HepG2 (cell line): ENCODE data around the gene SPI1. TPM values are rescaled to one million over a fixed set of nuclear protein-coding genes. Genes with fewer than 3 reads are reported as not detected.

Source experiments
- ATAC-seq: fragments of 200-7000 bp; cut with Tn5 transposase; 3 replicates; pipeline ENCODE4 v1.9.1; 2020; ENCODE audit warnings: mild to moderate bottlenecking, moderate library complexity
- BruUV-seq: library from RNA; stranded (reverse); fragments of 400-500 nt; replicated peaks from 2 replicates; lab custom pipeline; 2021; lab: Mats Ljungman, UMichigan
- CTCF ChIA-PET: fragments of 300-600 bp; formaldehyde crosslinking; extraction: SDS; loops from one replicate; lab custom pipeline; 2021; ENCODE audit warnings: low total read pairs, inconsistent platforms, low intra/inter-chr PET ratio; lab: Yijun Ruan, JAX
- POLR2A ChIA-PET: fragments of 350-600 bp; sonication (Branson Sonifier 250); formaldehyde crosslinking; loops from one replicate; lab custom pipeline; 2020; ENCODE audit warnings: antibody characterized with exemption, inconsistent platforms; lab: Yijun Ruan, JAX
- DNase-seq: peaks from one replicate; pipeline ENCODE4 v3.0.0-alpha.2; 2015; ENCODE audit warnings: low spot score
- FAIRE-seq: peaks from 3 replicates; lab custom pipeline; 2011; peaks lifted over from hg19 to GRCh38; lab: Jason Lieb, UNC
- H2AFZ ChIP-seq: one replicate; pipeline ENCODE4 v1.6.1; 2011; ENCODE audit warnings: low read length, inconsistent platforms
- H3K27ac ChIP-seq: fragments of 300-600 bp; 3 replicates; pipeline ENCODE4 v1.8.0; 2011; ENCODE audit warnings: mixed run types, mild to moderate bottlenecking, mixed read lengths, low read length, inconsistent platforms; ENCODE audit not compliant: insufficient read depth; ENCODE audit errors: extremely low read length
- H3K27me3 ChIP-seq, 2 experiments: fragments of 200-600 bp in 1 of 2; 2 replicates in 1 of 2; 3 replicates in 1 of 2; pipeline versions ENCODE4 v1.6.0 to v1.8.0; 2011; ENCODE audit warnings: low read length in 2 of 2, mild to moderate bottlenecking in 2 of 2, moderate library complexity in 2 of 2, inconsistent platforms in 1 of 2; ENCODE audit not compliant: insufficient read depth in 2 of 2, control insufficient read depth in 1 of 2
- H3K36me3 ChIP-seq, 2 experiments: fragments of 200-600 bp in 1 of 2; replicated peaks in 1 of 2; 2 replicates in 1 of 2; 3 replicates in 1 of 2; pipeline versions ENCODE4 v1.5.1 to v1.8.0; 2011; ENCODE audit warnings: low read length in 2 of 2, inconsistent platforms in 1 of 2; ENCODE audit not compliant: insufficient read depth in 2 of 2, control insufficient read depth in 1 of 2
- H3K4me1 ChIP-seq: 2 replicates; pipeline ENCODE4 v1.5.1; 2012; ENCODE audit warnings: low read length, inconsistent platforms; ENCODE audit not compliant: insufficient read depth
- H3K4me2 ChIP-seq: 2 replicates; pipeline ENCODE4 v1.6.0; 2011; ENCODE audit warnings: low read depth, low read length, inconsistent platforms
- H3K4me3 ChIP-seq, 3 experiments: fragments of 200-600 bp in 1 of 3; sonication (generic), shearing (Covaris generic) in 1 of 3; replicated peaks in 1 of 3; 2 replicates each; pipeline ENCODE4 v1.5.1; 2011 to 2016; ENCODE audit warnings: low read length in 3 of 3, inconsistent platforms in 2 of 3, low read depth in 2 of 3, mild to moderate bottlenecking in 2 of 3, control low read depth in 1 of 3, mixed read lengths in 1 of 3; ENCODE audit not compliant: insufficient read depth in 1 of 3
- H3K79me2 ChIP-seq: one replicate; pipeline ENCODE4 v1.6.1; 2011; ENCODE audit warnings: low read length, inconsistent platforms; ENCODE audit not compliant: insufficient read depth
- H3K9ac ChIP-seq: 2 replicates; pipeline ENCODE4 v1.6.0; 2011; ENCODE audit warnings: mild to moderate bottlenecking, low read depth, low read length, inconsistent platforms; ENCODE audit not compliant: insufficient read depth
- H3K9me3 ChIP-seq: 2 replicates; pipeline ENCODE4 v1.5.1; 2012; ENCODE audit warnings: mild to moderate bottlenecking, low read length
- H4K20me1 ChIP-seq: 2 replicates; pipeline ENCODE4 v1.6.0; 2011; ENCODE audit warnings: inconsistent platforms, mild to moderate bottlenecking, low read length, moderate library complexity; ENCODE audit not compliant: insufficient read depth
- ADNP ChIP-seq: sonication (generic); formaldehyde crosslinking; IDR thresholded peaks from 2 replicates; pipeline ENCODE4 v1.4.0; 2020; ENCODE audit warnings: missing genetic modification reagents
- AKAP8 ChIP-seq: sonication (generic); formaldehyde crosslinking; IDR thresholded peaks from 2 replicates; pipeline ENCODE4 v1.5.1; 2020; ENCODE audit warnings: mild to moderate bottlenecking, missing genetic modification reagents
- CCDC6 ChIP-seq: sonication (generic); formaldehyde crosslinking; IDR thresholded peaks from 2 replicates; pipeline ENCODE4 v1.8.1; 2022; ENCODE audit warnings: mild to moderate bottlenecking, missing genetic modification reagents, moderate library complexity
- DR1 ChIP-seq: sonication (generic); formaldehyde crosslinking; IDR thresholded peaks from 2 replicates; pipeline ENCODE4 v1.8.0; 2021; ENCODE audit warnings: mild to moderate bottlenecking, missing genetic modification reagents, inconsistent platforms
- FOXK1 ChIP-seq: sonication (generic); formaldehyde crosslinking; IDR thresholded peaks from 2 replicates; pipeline ENCODE4 v1.4.0; 2020; ENCODE audit warnings: low read depth, missing genetic modification reagents, borderline replicate concordance
- GATAD2A ChIP-seq: IDR thresholded peaks from 2 replicates; pipeline ENCODE4 v1.6.1; 2016
- KAT8 ChIP-seq: IDR thresholded peaks from 2 replicates; pipeline ENCODE4 v1.6.1; 2016; ENCODE audit warnings: missing genetic modification reagents, missing compliant biosample characterization
- KLF16 ChIP-seq, 2 experiments: sonication (generic) in 1 of 2; formaldehyde crosslinking in 1 of 2; IDR thresholded peaks; 2 replicates each; pipeline versions ENCODE4 v1.6.1 to v1.8.0; 2016 to 2023; ENCODE audit warnings: missing genetic modification reagents in 2 of 2, missing compliant biosample characterization in 1 of 2
- MZF1 ChIP-seq: sonication (generic); formaldehyde crosslinking; IDR thresholded peaks from 2 replicates; pipeline ENCODE4 v1.8.1; 2023; ENCODE audit warnings: mild to moderate bottlenecking, missing genetic modification reagents, borderline replicate concordance
- REXO4 ChIP-seq: sonication (generic); formaldehyde crosslinking; IDR thresholded peaks from 2 replicates; pipeline ENCODE4 v1.8.0; 2022; ENCODE audit warnings: missing genetic modification reagents, mild to moderate bottlenecking, borderline replicate concordance
- SMAD1 ChIP-seq: sonication (generic); formaldehyde crosslinking; IDR thresholded peaks from 2 replicates; pipeline ENCODE4 v1.4.0; 2020; ENCODE audit warnings: missing genetic modification reagents, low read depth, mild to moderate bottlenecking, borderline replicate concordance
- ZFX ChIP-seq: sonication (generic); formaldehyde crosslinking; IDR thresholded peaks from 2 replicates; pipeline ENCODE4 v1.4.0; 2020; ENCODE audit warnings: mild to moderate bottlenecking, low read depth, missing genetic modification reagents, moderate library complexity
- ZNF24 ChIP-seq: fragments of 450-650 bp; IDR thresholded peaks from 2 replicates; pipeline ENCODE4 v1.6.1; 2017; ENCODE audit warnings: antibody characterized with exemption, mild to moderate bottlenecking
- ZNF441 ChIP-seq: sonication (generic); formaldehyde crosslinking; IDR thresholded peaks from 2 replicates; pipeline ENCODE4 v1.7.0; 2021; ENCODE audit warnings: missing genetic modification reagents, borderline replicate concordance
- ZNF746 ChIP-seq: sonication (generic); formaldehyde crosslinking; IDR thresholded peaks from 2 replicates; pipeline ENCODE4 v1.8.0; 2022; ENCODE audit warnings: mild to moderate bottlenecking, missing genetic modification reagents
- WGBS: methylation state at CpG from one replicate; pipeline ENCODE4 v1.1.6; 2017; ENCODE audit warnings: low lambda C conversion rate; 5-methylcytosine and 5-hydroxymethylcytosine counted together
- in situ Hi-C: cut with HindIII; loops from 2 replicates; pipeline ENCODE4 v1.10.0; 2017; ENCODE audit warnings: low pct_unique_long_range_greater_than_20kb; ENCODE audit not compliant: extremely low pct_ligation_motif_present
- intact Hi-C: fragments of 100-400 bp; cut with micrococcal nuclease; formaldehyde crosslinking; loops from one replicate; pipeline ENCODE4 v1.10.0; 2022; ENCODE audit not compliant: unreplicated experiment
- polyA plus RNA-seq, 8 experiments: library from polyadenylated mRNA; depleted of rRNA in 3 of 8; stranded (reverse) in 7 of 8; unstranded in 1 of 8; fragments of >200 nt; fragmentation: Illumina TruSeq in 4 of 8; extraction: Trizol in 4 of 8; gene quantifications; 2 replicates each; pipeline versions ENCODE4 v1.2.1 to v1.2.3, GENCODE V29; 2011 to 2016; ENCODE audit warnings: low read depth in 4 of 8, missing spikeins in 1 of 8, mixed read lengths in 1 of 8; ENCODE audit not compliant: insufficient read depth in 1 of 8
- total RNA-seq, 5 experiments: library from RNA; depleted of rRNA; stranded (reverse); fragments of >200 nt; fragmentation: Illumina TruSeq; extraction: Trizol; gene quantifications; 2 replicates each; pipeline ENCODE4 v1.2.3, GENCODE V29; 2016; ENCODE audit warnings: low read depth in 1 of 5

The SPI1 gene
- total and polyA plus RNA-seq, 2 of the 13 experiments (the other 11 are each of a cell fraction or from before 2014, with no cell fraction given): not detected

DNA sequence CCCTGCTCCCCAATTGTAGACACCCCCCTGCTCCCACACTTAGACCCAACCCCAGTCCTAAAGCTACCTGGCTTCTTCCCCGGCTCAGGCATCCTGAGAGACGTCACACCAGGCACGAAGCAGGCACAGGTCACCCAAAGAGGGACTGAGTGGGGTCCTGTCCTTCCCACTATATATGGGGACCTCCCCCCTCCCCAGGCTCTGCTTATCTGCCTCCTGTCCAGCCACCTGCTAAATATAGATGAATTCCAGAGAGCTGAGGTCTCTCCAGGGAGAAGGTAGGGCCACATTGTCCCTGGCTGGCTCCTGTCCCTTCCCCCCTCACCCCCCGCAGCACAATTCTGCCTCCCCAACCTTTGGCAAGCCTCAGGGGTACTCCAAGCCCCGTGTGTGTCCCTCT is 25.8 kb downstream of the SPI1 start, which contains the start of gene MYBPC3:
Gene MYBPC3, minus strand, starts transcription at position 147 of the 400 bp plus-strand sequence. Its CDS starts 55 bp downstream, at position 92.
- Histone ChIP-seq H3K9me3 (no peaks in the 10 kb centered on the region), H3K4me2 (no peak within 1 kb of the TSS), H3K27me3 (peaks cover 9 to 43% of the 10 kb centered on the region in 2 experiments; a peak in 3 of 5 replicates), H3K4me3 (no peak within 1 kb of the TSS), H3K9ac (no peak within 1 kb of the TSS), H3K79me2 (no peaks in the 10 kb centered on the region), H4K20me1 (no peaks in the 10 kb centered on the region), H3K36me3 (no peaks in the 10 kb centered on the region), H3K4me1 (peaks cover 61% of the 10 kb centered on the region), H2AFZ (no peak within 1 kb of the TSS), H3K27ac (no peak within 1 kb of the TSS)
- WGBS: 20% methylated on average over 1 of the region's 5 CpGs
- POLR2A ChIA-PET: no interaction called here
- intact Hi-C loops: no loop called here
- no peak for TF ChIP-seq ADNP (CRISPR knock-in tag)
- TF ChIP-seq KAT8 (CRISPR knock-in tag): no peak
- TF ChIP-seq ZNF441 (CRISPR knock-in tag): no peak
- TF ChIP-seq ZNF746 (CRISPR knock-in tag): no peak
- no peak for TF ChIP-seq KLF16 (CRISPR knock-in tag; IDR thresholded peaks at IDR 0.05)
- no peak for TF ChIP-seq SMAD1 (CRISPR knock-in tag)
- TF ChIP-seq REXO4 (CRISPR knock-in tag): no peak
- TF ChIP-seq MZF1 (CRISPR knock-in tag): no peak
- TF ChIP-seq DR1 (CRISPR knock-in tag): no peak
- no peak for TF ChIP-seq ZNF24
- TF ChIP-seq CCDC6 (CRISPR knock-in tag): no peak
- TF ChIP-seq ZFX (CRISPR knock-in tag): no peak
- TF ChIP-seq GATAD2A (CRISPR knock-in tag): no peak
- no peak for TF ChIP-seq AKAP8
- no peak for TF ChIP-seq FOXK1 (CRISPR knock-in tag)
- ATAC-seq (no peak), DNase-seq (no peak), FAIRE-seq (no peak)
- CTCF ChIA-PET: no interaction called here
- in situ Hi-C loops: loop anchor here (5.0 kb wide), 1 partner anchor 175 kb away; the partner anchor contains the start of gene ARFGAP2
- no TSS peak for BruUV-seq
